GM12878 (cell line): Measurements from ENCODE around the gene BRICD5. TPM values are rescaled to one million over a fixed set of nuclear protein-coding genes. Genes with fewer than 3 reads are reported as not detected.

Experiments used
- ATAC-seq: fragments of 200-7000 bp; cut with Tn5 transposase; 3 replicates; pipeline ENCODE4 v1.9.1; 2020; ENCODE audit warnings: mild to moderate bottlenecking, moderate library complexity
- BruUV-seq: library from RNA; stranded (reverse); fragments of 400-500 nt; replicated peaks from 2 replicates; lab custom pipeline; 2021; lab: Mats Ljungman, UMichigan
- CTCF ChIA-PET: fragments of 300-600 bp; sonication (Branson Sonifier 250); formaldehyde crosslinking; extraction: SDS; loops from one replicate; lab custom pipeline; 2021; ENCODE audit warnings: inconsistent platforms; lab: Yijun Ruan, JAX
- POLR2A ChIA-PET: fragments of 350-600 bp; formaldehyde crosslinking; extraction: SDS; loops from one replicate; lab custom pipeline; 2021; ENCODE audit warnings: inconsistent platforms; lab: Charles Lee
- RAD21 ChIA-PET: fragments of 300-600 bp; sonication (Branson Sonifier 250); formaldehyde crosslinking; loops from one replicate; lab custom pipeline; 2023; ENCODE audit warnings: antibody characterized with exemption; ENCODE audit not compliant: unreplicated experiment; lab: Charles Lee
- SMC1A ChIA-PET: fragments of 300-600 bp; sonication (Branson Sonifier 250); formaldehyde crosslinking; loops from one replicate; lab custom pipeline; 2023; ENCODE audit not compliant: unreplicated experiment, uncharacterized antibody; lab: Charles Lee
- DNase-seq: peaks from one replicate; pipeline ENCODE4 v3.0.0-alpha.2; 2011; ENCODE audit warnings: low read depth, low spot score
- FAIRE-seq: peaks from 3 replicates; lab custom pipeline; 2011; peaks lifted over from hg19 to GRCh38; lab: Jason Lieb, UNC
- H2AFZ ChIP-seq: 2 replicates; pipeline ENCODE4 v1.6.0; 2011; ENCODE audit warnings: low read depth, low read length, control low read depth; ENCODE audit not compliant: control insufficient read depth
- H3K27ac ChIP-seq: 2 replicates; pipeline ENCODE4 v1.5.1; 2011; ENCODE audit warnings: control low read depth; ENCODE audit not compliant: control insufficient read depth, insufficient read depth
- H3K27me3 ChIP-seq, 2 experiments: replicated peaks in 1 of 2; 2 replicates each; pipeline versions ENCODE4 v1.6.0 to v1.6.1; 2011; ENCODE audit warnings: low read length in 1 of 2; ENCODE audit not compliant: control insufficient read depth in 2 of 2, insufficient read depth in 2 of 2
- H3K36me3 ChIP-seq, 2 experiments: 2 replicates each; pipeline ENCODE4 v1.5.1; 2011; ENCODE audit warnings: low read length in 1 of 2; ENCODE audit not compliant: control insufficient read depth in 2 of 2, insufficient read depth in 2 of 2
- H3K4me1 ChIP-seq: 2 replicates; pipeline ENCODE4 v1.6.1; 2011; ENCODE audit warnings: mild to moderate bottlenecking, low read length, moderate library complexity, mixed read lengths; ENCODE audit not compliant: control insufficient read depth, insufficient read depth
- H3K4me2 ChIP-seq: 2 replicates; pipeline ENCODE4 v1.6.0; 2011; ENCODE audit warnings: control low read depth; ENCODE audit not compliant: control insufficient read depth, insufficient read depth
- H3K4me3 ChIP-seq: fragments of 200-600 bp; sonication (generic); 2 replicates; pipeline ENCODE4 v1.5.1; 2016
- H3K79me2 ChIP-seq: 2 replicates; pipeline ENCODE4 v1.6.0; 2011; ENCODE audit warnings: low read length; ENCODE audit not compliant: control insufficient read depth, insufficient read depth
- H3K9ac ChIP-seq: 2 replicates; pipeline ENCODE4 v1.8.0; 2011; ENCODE audit warnings: low read length, control low read depth, mixed read lengths; ENCODE audit not compliant: control insufficient read depth, insufficient read depth
- H3K9me3 ChIP-seq: replicated peaks from 3 replicates; pipeline ENCODE4 v1.5.1; 2011; ENCODE audit warnings: mild to moderate bottlenecking, low read length; ENCODE audit not compliant: control insufficient read depth, insufficient read depth
- H4K20me1 ChIP-seq: 2 replicates; pipeline ENCODE4 v1.6.0; 2011; ENCODE audit not compliant: control insufficient read depth, insufficient read depth
- BCL11A ChIP-seq: IDR thresholded peaks from 2 replicates; pipeline ENCODE4 v1.6.1; 2011; ENCODE audit warnings: low read depth, low read length
- CBX3 ChIP-seq: fragments of 200-600 bp; sonication (generic); IDR thresholded peaks from 2 replicates; pipeline ENCODE4 v1.6.1; 2016; ENCODE audit warnings: low read depth, borderline replicate concordance
- EGR1 ChIP-seq, 2 experiments: IDR thresholded peaks; 1 replicate in 1 of 2; 2 replicates in 1 of 2; pipeline ENCODE4 v1.6.1; 2011 to 2012; ENCODE audit warnings: low read depth in 2 of 2, low read length in 2 of 2, borderline replicate concordance in 1 of 2, mild to moderate bottlenecking in 1 of 2, moderate library complexity in 1 of 2
- ELK1 ChIP-seq: IDR thresholded peaks from 2 replicates; pipeline ENCODE4 v1.6.1; 2012; ENCODE audit warnings: low read depth, low read length, improper control_type of control experiment
- ETV6 ChIP-seq, 2 experiments: fragments of 450-650 bp in 1 of 2; IDR thresholded peaks in 1 of 2; conservative IDR thresholded peaks in 1 of 2; 2 replicates each; pipeline ENCODE4 v1.6.1; 2014; ENCODE audit warnings: antibody characterized with exemption in 1 of 2, borderline replicate concordance in 1 of 2, low read depth in 1 of 2, mild to moderate bottlenecking in 1 of 2, moderate library complexity in 1 of 2
- HDAC2 ChIP-seq: fragments of 200-600 bp; sonication (generic); IDR thresholded peaks from 2 replicates; pipeline ENCODE4 v1.6.1; 2017
- HDAC6 ChIP-seq: fragments of 200-600 bp; sonication (generic); IDR thresholded peaks from one replicate; pipeline ENCODE4 v1.8.0; 2017; ENCODE audit warnings: antibody characterized with exemption; ENCODE audit not compliant: unreplicated experiment
- IKZF1 ChIP-seq: fragments of 450-650 bp; conservative IDR thresholded peaks from 2 replicates; pipeline ENCODE4 v1.6.1; 2017; ENCODE audit warnings: antibody characterized with exemption, mild to moderate bottlenecking
- LARP7 ChIP-seq: fragments of 450-650 bp; IDR thresholded peaks from 2 replicates; pipeline ENCODE4 v1.6.1; 2017; ENCODE audit warnings: mild to moderate bottlenecking
- MXI1 ChIP-seq: fragments of 150-350 bp; IDR thresholded peaks from 2 replicates; pipeline ENCODE4 v1.6.1; 2011; ENCODE audit warnings: low read depth, mild to moderate bottlenecking, inconsistent platforms, low read length, improper control_type of control experiment
- NFYA ChIP-seq: IDR thresholded peaks from 2 replicates; pipeline ENCODE4 v1.6.1; 2011; ENCODE audit warnings: low read depth, mild to moderate bottlenecking, low read length, improper control_type of control experiment, borderline replicate concordance
- NR2C2 ChIP-seq: IDR thresholded peaks from 2 replicates; pipeline ENCODE4 v1.6.1; 2011; ENCODE audit warnings: borderline replicate concordance, low read depth; ENCODE audit not compliant: control insufficient read depth, insufficient read length
- RFX5 ChIP-seq: IDR thresholded peaks from 2 replicates; pipeline ENCODE4 v1.6.1; 2011; ENCODE audit warnings: low read depth, low read length, improper control_type of control experiment
- RUNX3 ChIP-seq: IDR thresholded peaks from 2 replicates; pipeline ENCODE4 v1.6.1; 2012; ENCODE audit warnings: low read length, inconsistent platforms
- SUPT20H ChIP-seq: IDR thresholded peaks from 2 replicates; pipeline ENCODE4 v1.6.1; 2011; ENCODE audit warnings: low read depth, mild to moderate bottlenecking, low read length, moderate library complexity, borderline replicate concordance; ENCODE audit not compliant: control insufficient read depth
- TAF1 ChIP-seq: IDR thresholded peaks from 2 replicates; pipeline ENCODE4 v1.6.1; 2011; ENCODE audit warnings: mild to moderate bottlenecking, low read depth, low read length, borderline replicate concordance
- YY1 ChIP-seq: IDR thresholded peaks from 2 replicates; pipeline ENCODE4 v1.6.1; 2011; ENCODE audit warnings: low read depth, mild to moderate bottlenecking, low read length
- WGBS: methylation state at CpG from one replicate; pipeline ENCODE4 v1.1.6; 2016; ENCODE audit warnings: low lambda C conversion rate; ENCODE audit not compliant: insufficient replicate concordance, insufficient coverage; ENCODE audit errors: missing lambda C conversion rate; 5-methylcytosine and 5-hydroxymethylcytosine counted together
- in situ Hi-C: fragments of 300-500 bp; cut with MboI; formaldehyde crosslinking; loops from 9 replicates; pipeline ENCODE4 v1.14.3; 2018; ENCODE audit warnings: mixed read lengths
- intact Hi-C: fragments of 100-400 bp; cut with micrococcal nuclease; formaldehyde crosslinking; loops from one replicate; pipeline ENCODE4 v1.14.2; 2022; ENCODE audit not compliant: unreplicated experiment
- polyA plus RNA-seq, 11 experiments: library from polyadenylated mRNA; depleted of rRNA in 4 of 11; unstranded in 6 of 11; stranded (reverse) in 5 of 11; fragments of >200 nt; fragmentation: Nextera tagmentation in 4 of 11; fragmentation: Illumina TruSeq in 1 of 11; extraction: Ambion mirVana in 4 of 11; extraction: Trizol in 1 of 11; gene quantifications; 1 replicate in 1 of 11; 2 replicates in 10 of 11; pipeline versions ENCODE4 v1.2.1 to v1.2.3, GENCODE V29; 2011 to 2016; ENCODE audit warnings: inconsistent platforms in 2 of 11, missing spikeins in 2 of 11, low read depth in 1 of 11
- total RNA-seq, 4 experiments: library from RNA; depleted of rRNA in 3 of 4; stranded (reverse); fragments of >200 nt in 3 of 4; fragmentation: Illumina TruSeq in 1 of 4; extraction: Trizol in 1 of 4; gene quantifications; 2 replicates each; pipeline versions ENCODE4 v1.2.1 to v1.2.3, GENCODE V29; 2013 to 2021

Gene BRICD5
- total and polyA plus RNA-seq, 10 of the 15 experiments (the other 5 are each of a cell fraction or from before 2014, with no cell fraction given): 0.58 to 11.6 (median 1.5) TPM; not detected in 1

- Histone ChIP-seq H3K4me1 (no peaks in the 10 kb centered on the region; the same call in 1 of the 2 replicates), H3K4me3 (no peak overlapping the region), H4K20me1 (no peaks in the 10 kb centered on the region), H3K4me2 (no peak overlapping the region), H2AFZ (no peak overlapping the region), H3K9me3 (no peaks in the 10 kb centered on the region), H3K9ac (no peak overlapping the region), H3K36me3 (no peaks in the 10 kb centered on the region), H3K79me2 (no peaks in the 10 kb centered on the region), H3K27me3 (peaks cover 12 to 15% of the 10 kb centered on the region in 2 experiments), H3K27ac (no peak overlapping the region)
- POLR2A ChIA-PET: no interaction called here
- in situ Hi-C loops (no loop called here), intact Hi-C loops (no loop called here)
- no TSS peak for BruUV-seq
- RAD21 ChIA-PET: no interaction called here
- TF ChIP-seq MXI1: no peak
- no peak for TF ChIP-seq ETV6 (conservative IDR thresholded peaks at IDR 0.05 in 1 of 2, IDR thresholded peaks at IDR 0.05 in 1 of 2; ENCODE audit: borderline replicate concordance in 1 of 2, low read depth in 1 of 2)
- TF ChIP-seq YY1: no peak
- no peak for TF ChIP-seq CBX3
- TF ChIP-seq NFYA: no peak
- no peak for TF ChIP-seq LARP7
- ATAC-seq (no peak), DNase-seq (no peak), FAIRE-seq (no peak)
- CTCF ChIA-PET: interaction anchor here (0.6 kb wide), 1 partner anchor 197 kb away, joined by 3 read pairs; no protein-coding TSS in a partner anchor
- SMC1A ChIA-PET: interaction anchor here (1.1 kb wide), 1 partner anchor 54 kb away, joined by 4 read pairs; no protein-coding TSS in a partner anchor
- WGBS: 36% methylated on average over 5 of the region's 5 CpGs
Observed at GRCh38 chr16:2199095-2199494, 11.6 kb downstream of the BRICD5 start.

GRCh38 chr16:2198283-2198682, 12.4 kb downstream of the BRICD5 start:
- no peak overlapping the region for H3K27ac ChIP-seq
- DNase-seq: no peak
- H3K27me3 ChIP-seq: peaks cover 12 to 15% of the 10 kb centered on the region in 2 experiments
- intact Hi-C loops: no loop called here
- RAD21 ChIA-PET: no interaction called here
- WGBS: 45% methylated on average over 4 of the region's 4 CpGs
- H3K4me1 ChIP-seq: no peaks in the 10 kb centered on the region; the same call in 1 of the 2 replicates
- FAIRE-seq: no peak
- SMC1A ChIA-PET: interaction anchor here (1.1 kb wide), 1 partner anchor 54 kb away, joined by 4 read pairs; no protein-coding TSS in a partner anchor
- no peak overlapping the region for H3K4me2 ChIP-seq
- no peaks in the 10 kb centered on the region for H3K9me3 ChIP-seq
- H3K36me3 ChIP-seq: no peaks in the 10 kb centered on the region
- in situ Hi-C loops: no loop called here
- no peaks in the 10 kb centered on the region for H4K20me1 ChIP-seq
- H3K79me2 ChIP-seq: no peaks in the 10 kb centered on the region
- no peak overlapping the region for H2AFZ ChIP-seq
- CTCF ChIA-PET: no interaction called here
- no peak for ATAC-seq
- POLR2A ChIA-PET: no interaction called here
- H3K4me3 ChIP-seq: no peak overlapping the region
- no peak overlapping the region for H3K9ac ChIP-seq
- BruUV-seq: no TSS peak
- no peak for TF ChIP-seq HDAC2
- TF ChIP-seq IKZF1: no peak
- TF ChIP-seq RFX5: no peak
- TF ChIP-seq ELK1: no peak
- no peak for TF ChIP-seq RUNX3
- TF ChIP-seq SUPT20H: no peak
- no peak for TF ChIP-seq BCL11A
- no peak for TF ChIP-seq TAF1
- no peak for TF ChIP-seq HDAC6
- no peak for TF ChIP-seq EGR1 (IDR thresholded peaks at IDR 0.05; ENCODE audit: borderline replicate concordance in 1 of 2, low read depth in 2 of 2, low read length in 2 of 2)
- TF ChIP-seq NR2C2: no peak
